Placental epithelial cell (primary cell): Measurements from ENCODE around the gene USHBP1. TPM values are rescaled to one million over a fixed set of nuclear protein-coding genes. Genes with fewer than 3 reads are reported as not detected.

ENCODE experiments used
- total RNA-seq: library from RNA; depleted of rRNA; stranded (reverse); fragments of >200 nt; gene quantifications from 2 replicates; pipeline ENCODE4 v1.2.3, GENCODE V29; 2012

Gene USHBP1
- under 0.01 TPM in 1 of 2 replicates, not detected in the other for total RNA-seq

GRCh38 chr19:17264641-17264979 is at the start of gene USHBP1:
Gene USHBP1 (minus strand): TSS chr19:17264745. CDS start chr19:17264299, 446 bp downstream.

GRCh38 chr19:17309198-17309964 is 44.8 kb upstream of the USHBP1 start, which contains the start of gene DDA1:
Gene DDA1 (plus strand): TSS chr19:17309563. CDS start chr19:17309655, 92 bp downstream.

GRCh38 chr19:17305517-17306284 is 41.2 kb upstream of the USHBP1 start, which contains the start of gene MRPL34:
Gene MRPL34 (plus strand): TSS chr19:17305872. CDS start chr19:17305893, 21 bp downstream.

GRCh38 chr19:17303167-17303939 is 38.8 kb upstream of the USHBP1 start, which contains the start of gene ABHD8:
Gene ABHD8 (minus strand): TSS chr19:17303425. CDS start chr19:17301616, 1,809 bp downstream.

GRCh38 chr19:17281391-17282304 is 17.1 kb upstream of the USHBP1 start, which contains the start of gene ANKLE1:
Gene ANKLE1 (plus strand): TSS chr19:17281901. CDS start chr19:17281921, 20 bp downstream.

GRCh38 chr19:17266975-17267788 is 2.6 kb upstream of the USHBP1 start, which contains the start of gene BABAM1:
Gene BABAM1 (plus strand): TSS chr19:17267443. CDS start chr19:17268807, 1,364 bp downstream.

GRCh38 chr19:17245535-17245984 is 19.0 kb downstream of the USHBP1 start, which contains the start of gene NR2F6:
Gene NR2F6 (minus strand): TSS chr19:17245919. CDS start chr19:17245220, 699 bp downstream.

GRCh38 chr19:17226002-17226933 is 38.3 kb downstream of the USHBP1 start, which contains the start of gene OCEL1:
Gene OCEL1 (plus strand): TSS chr19:17226226. CDS start chr19:17226248, 22 bp downstream.

GRCh38 chr19:17215127-17215971 is 49.2 kb downstream of the USHBP1 start, which contains the start of gene USE1:
Gene USE1 (plus strand): TSS chr19:17215357. CDS start chr19:17215406, 49 bp downstream.

Other genes starting within 250 kb of the USHBP1 start
- 2.3 and 6.3 TPM in 2 replicates for gene CPAMD8, start 237.9 kb downstream of the USHBP1 start, total RNA-seq
- gene HAUS8, start 189.3 kb downstream of the USHBP1 start, total RNA-seq, result 2.3 and 3.1 TPM in 2 replicates
- 90.2 and 122 TPM in 2 replicates for gene MYO9B, start 189.0 kb downstream of the USHBP1 start, total RNA-seq
- 19.1 and 25.5 TPM in 2 replicates for gene USE1, start 49.4 kb downstream of the USHBP1 start, total RNA-seq
- 5.4 and 7.1 TPM in 2 replicates for gene OCEL1, start 38.5 kb downstream of the USHBP1 start, total RNA-seq
- gene NR2F6, start 18.8 kb downstream of the USHBP1 start, total RNA-seq, result 66.0 and 74.2 TPM in 2 replicates
- 77.3 and 127 TPM in 2 replicates for gene BABAM1, start 2.7 kb upstream of the USHBP1 start, total RNA-seq
- gene ANKLE1, start 17.2 kb upstream of the USHBP1 start, total RNA-seq, result 0.39 and 0.65 TPM in 2 replicates
- gene ABHD8, start 38.7 kb upstream of the USHBP1 start, total RNA-seq, result 10.2 and 23.6 TPM in 2 replicates
- 29.8 and 50.3 TPM in 2 replicates for gene MRPL34, start 41.1 kb upstream of the USHBP1 start, total RNA-seq
- 10.2 and 39.6 TPM in 2 replicates for gene DDA1, start 44.8 kb upstream of the USHBP1 start, total RNA-seq
- gene ANO8, start 70.1 kb upstream of the USHBP1 start, total RNA-seq, result 3.9 and 5.0 TPM in 2 replicates
- 20.0 and 34.2 TPM in 2 replicates for gene GTPBP3, start 72.8 kb upstream of the USHBP1 start, total RNA-seq
- not detected in 2 replicates for gene PLVAP, start 112.6 kb upstream of the USHBP1 start, total RNA-seq
- not detected in 2 replicates for gene CCDC194, start 129.5 kb upstream of the USHBP1 start, total RNA-seq
- gene BST2, start 140.9 kb upstream of the USHBP1 start, total RNA-seq, result 0.39 TPM in 1 of 2 replicates, not detected in the other
- gene MVB12A, start 155.3 kb upstream of the USHBP1 start, total RNA-seq, result 47.9 and 72.9 TPM in 2 replicates
- not detected in 2 replicates for gene TMEM221, start 183.9 kb upstream of the USHBP1 start, total RNA-seq
- not detected in 2 replicates for gene NXNL1, start 196.2 kb upstream of the USHBP1 start, total RNA-seq
- gene SLC27A1, start 205.8 kb upstream of the USHBP1 start, total RNA-seq, result 21.7 and 25.9 TPM in 2 replicates
- 99.3 and 118 TPM in 2 replicates for gene PGLS, start 246.9 kb upstream of the USHBP1 start, total RNA-seq